Esophagus mucosa (tissue), 1 donor: Measurements from ENCODE around the gene OS9. TPM values are rescaled to one million over a fixed set of nuclear protein-coding genes. Genes with fewer than 3 reads are reported as not detected.

Experiments used
- ATAC-seq: fragments of 200-7000 bp; cut with Tn5 transposase; one replicate; pipeline ENCODE4 v1.9.1; 2020
- total RNA-seq: library from RNA; stranded (reverse); gene quantifications from one replicate; pipeline ENCODE4 v1.2.4, GENCODE V29; 2023
- donor health status: DM: yes; HTN: yes; CAD: no.

OS9 gene
- total RNA-seq, 1 donor from 2014 or later: 156 TPM

DNA sequence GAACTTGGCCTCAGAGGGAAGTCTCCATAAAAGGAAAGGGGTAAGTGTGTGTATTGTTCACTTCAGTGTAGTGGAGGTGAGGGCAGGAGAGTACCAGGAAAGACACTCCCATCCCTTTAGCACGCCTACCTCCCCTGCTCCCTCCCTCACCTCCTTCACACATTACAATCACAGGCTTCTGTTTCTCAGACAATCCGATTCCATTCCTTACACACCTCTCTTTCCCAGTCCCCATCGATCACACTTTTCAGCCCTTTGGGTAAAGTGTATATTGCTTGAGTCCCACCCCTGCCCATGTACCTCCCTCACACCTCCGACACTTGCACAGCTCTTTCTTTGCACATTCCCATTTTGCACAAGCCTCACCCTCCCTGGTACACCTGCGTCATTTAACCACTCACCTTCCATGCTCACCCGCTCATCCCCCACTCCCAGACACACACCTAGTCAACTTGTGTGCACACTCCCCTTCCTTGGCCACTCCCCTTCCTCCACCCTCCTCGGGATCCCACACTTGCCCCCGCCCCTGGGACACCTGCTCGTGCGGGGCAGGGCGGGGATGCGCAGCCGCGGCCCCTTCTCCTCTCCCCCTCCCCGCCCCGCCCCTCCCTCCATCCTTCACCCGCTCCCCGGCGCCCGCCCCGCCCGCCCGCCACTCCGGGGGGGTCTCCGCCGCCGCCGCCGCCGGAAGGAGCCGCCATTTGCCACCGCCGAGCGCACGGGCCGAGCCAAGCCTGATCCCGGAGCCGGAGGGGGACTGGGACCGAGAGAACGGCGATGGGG lies 60.7 kb downstream of the OS9 start, which contains the start of gene MARCHF9:
MARCHF9 (plus strand) TSS at position 693 of the 783 bp plus-strand sequence. CDS start 426 bp downstream, outside the sequence.
- ATAC-seq: peak; percentile 63

DNA sequence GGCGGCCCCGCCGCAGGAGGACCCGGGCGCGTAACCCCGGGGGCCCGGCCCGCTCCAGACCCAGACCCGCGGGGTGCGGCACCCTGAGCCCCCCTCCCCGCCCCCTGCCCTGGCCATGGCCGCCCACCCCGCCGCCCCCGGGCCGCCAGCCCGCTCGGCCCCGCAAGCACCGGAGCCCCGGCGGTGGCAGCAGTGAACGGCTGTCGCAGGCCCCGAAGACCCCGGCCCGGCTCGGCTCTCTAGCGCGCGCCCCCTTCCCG lies 61.2 kb downstream of the OS9 start:
- no peak for ATAC-seq

DNA sequence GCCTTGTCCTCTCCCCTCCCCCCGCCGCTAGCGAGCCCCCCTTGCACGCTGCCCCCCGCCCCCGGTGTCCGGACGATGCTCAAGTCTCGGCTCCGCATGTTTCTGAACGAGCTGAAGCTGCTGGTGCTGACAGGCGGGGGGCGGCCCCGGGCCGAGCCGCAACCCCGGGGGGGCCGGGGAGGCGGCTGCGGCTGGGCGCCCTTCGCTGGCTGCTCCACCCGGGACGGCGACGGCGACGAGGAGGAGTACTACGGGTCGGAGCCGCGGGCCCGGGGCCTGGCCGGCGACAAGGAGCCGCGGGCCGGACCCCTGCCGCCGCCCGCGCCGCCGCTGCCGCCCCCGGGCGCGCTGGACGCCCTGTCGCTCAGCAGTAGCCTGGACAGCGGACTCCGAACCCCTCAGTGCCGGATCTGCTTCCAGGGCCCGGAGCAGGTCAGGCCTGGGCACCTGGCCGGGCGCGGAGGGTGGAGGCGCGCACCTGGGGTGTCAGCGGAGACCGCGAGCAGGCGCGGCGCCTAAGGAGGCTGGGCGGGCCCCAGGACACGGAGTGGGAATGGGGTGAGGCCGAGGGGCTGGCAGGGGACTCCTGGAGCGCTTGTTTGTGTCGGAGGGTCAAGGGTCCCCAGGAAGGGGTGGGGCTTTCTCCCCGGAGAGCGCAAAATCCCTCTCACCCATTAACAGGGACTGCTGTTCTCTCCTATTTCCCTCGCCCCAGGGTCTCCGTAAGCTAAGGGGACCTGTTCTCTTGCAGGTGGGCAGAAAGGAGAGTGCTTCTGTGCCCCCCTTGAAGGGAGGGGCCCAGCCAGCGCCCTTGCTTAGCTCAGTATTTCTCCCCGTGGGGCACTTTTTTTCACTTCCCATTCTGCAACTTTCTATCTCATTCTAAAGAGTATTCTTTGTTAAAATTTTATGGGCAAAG lies 61.8 kb downstream of the OS9 start:
- no peak for ATAC-seq

DNA sequence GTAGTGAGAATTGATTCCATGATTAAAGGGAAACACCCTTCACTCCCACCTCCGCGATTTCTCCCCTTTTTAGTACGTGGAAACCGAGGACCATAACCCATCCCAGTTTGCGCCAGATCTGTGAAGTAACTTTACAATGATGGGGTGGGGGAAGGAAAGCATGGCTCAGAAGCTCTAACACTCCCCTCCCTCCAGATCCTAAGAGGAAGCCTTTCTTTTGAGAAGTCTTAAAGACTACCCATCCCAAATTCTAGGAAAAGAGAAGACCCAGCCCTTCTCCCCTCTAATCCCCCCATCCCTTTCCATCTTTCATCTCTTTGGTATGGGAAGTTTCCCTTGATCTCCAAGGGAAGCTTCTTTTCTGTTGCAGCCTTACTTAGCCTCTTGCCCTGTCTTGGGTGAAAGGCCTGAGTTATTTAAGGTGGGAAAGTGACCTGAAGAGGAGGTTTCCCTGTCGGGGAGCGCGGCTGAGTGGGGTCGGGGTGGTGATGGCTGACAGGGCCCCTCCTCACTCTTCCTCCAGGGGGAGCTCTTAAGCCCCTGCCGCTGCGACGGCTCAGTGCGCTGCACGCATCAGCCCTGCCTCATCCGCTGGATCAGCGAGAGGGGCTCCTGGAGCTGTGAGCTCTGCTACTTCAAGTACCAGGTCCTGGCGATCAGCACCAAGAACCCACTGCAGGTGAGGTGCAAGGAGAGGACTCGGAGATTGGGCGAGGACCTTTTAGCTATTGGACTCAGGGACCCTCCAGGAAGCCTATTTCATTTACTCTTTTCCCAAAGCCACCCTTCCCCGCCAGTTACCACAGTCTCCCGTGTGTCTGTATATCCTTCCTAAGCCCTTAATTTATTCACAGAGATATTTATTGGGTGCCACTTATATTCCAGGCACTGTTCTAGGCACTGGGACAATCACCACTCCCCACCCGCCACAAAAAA lies 62.7 kb downstream of the OS9 start:
- no peak for ATAC-seq

DNA sequence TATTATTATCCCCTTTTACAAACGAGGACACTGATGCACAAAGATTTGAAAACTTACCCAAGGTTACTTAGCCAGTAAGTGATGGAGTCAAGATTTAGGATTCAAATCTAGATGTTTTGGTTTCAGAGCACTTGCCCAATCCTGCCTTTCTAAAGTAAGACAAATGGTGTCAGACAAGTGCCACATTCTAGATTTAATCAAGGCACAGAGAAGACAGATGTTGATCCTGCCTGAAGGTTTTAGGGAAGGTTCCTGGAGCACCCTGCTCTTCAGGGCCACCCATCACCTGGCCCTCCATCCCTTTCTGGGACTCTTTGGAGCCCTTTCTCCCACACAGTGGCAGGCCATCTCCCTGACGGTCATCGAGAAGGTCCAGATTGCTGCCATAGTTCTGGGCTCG lies 63.8 kb downstream of the OS9 start:
- no peak for ATAC-seq

DNA sequence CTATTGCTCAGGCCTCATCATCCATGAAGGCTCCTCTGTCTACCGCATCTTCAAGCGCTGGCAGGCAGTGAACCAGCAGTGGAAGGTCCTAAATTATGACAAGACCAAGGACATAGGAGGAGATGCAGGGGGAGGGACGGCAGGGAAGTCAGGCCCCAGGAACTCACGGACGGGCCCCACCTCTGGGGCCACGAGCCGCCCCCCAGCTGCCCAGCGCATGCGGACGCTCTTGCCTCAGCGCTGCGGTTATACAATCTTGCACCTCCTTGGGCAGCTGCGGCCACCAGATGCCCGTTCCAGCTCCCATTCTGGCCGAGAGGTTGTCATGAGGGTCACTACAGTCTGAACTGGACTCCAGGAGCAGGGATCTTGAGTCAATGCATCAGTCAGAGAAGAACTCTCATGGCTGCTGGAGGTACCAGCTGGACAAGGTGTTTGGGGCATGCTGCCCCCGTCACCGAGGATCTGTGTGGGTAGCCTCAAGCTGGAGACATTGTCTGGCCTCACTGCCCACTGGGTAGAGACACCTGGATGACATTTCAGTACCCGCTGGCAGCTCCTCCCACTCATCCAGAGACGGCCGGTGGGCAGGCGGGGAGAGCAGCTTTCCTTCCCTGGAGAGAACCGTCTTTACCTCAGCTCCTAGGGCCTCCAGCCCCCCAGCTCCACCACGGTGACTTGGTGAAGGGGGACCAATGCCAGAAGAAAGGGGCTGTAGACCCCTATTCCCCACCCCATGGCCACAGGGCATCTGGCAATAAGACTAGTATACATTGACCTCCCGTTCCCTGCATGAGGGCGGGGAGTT lies 64.8 kb downstream of the OS9 start:
- ATAC-seq: no peak

DNA sequence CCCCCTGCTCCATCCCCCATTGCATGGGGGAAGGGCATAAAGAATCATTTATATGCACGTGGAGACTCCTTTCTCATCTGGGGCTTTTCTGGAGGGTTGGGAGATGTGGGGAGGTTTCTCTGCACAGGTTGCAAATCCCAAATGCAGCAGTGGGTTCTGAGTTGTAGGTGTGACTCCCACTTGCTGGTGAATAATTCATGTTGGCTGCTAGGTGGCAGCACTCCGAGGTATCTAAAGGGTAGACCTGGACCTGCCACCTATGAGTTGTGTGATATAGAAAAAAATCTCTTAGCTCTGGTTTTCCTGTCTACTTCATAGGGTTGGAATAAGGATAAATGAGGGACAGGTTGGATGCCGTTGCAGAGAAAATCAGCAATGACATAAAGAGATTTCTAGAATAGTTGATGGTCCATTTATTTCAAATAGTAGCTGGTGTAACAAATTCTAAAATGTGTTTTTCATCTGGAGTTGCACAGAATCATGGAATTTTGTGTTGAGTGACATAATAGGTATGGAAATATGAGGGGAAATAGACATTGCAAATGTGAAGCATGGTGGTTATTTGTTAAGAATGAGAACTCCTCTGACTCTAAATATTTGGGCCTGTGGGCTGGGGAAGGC lies 65.5 kb downstream of the OS9 start:
- no peak for ATAC-seq

DNA sequence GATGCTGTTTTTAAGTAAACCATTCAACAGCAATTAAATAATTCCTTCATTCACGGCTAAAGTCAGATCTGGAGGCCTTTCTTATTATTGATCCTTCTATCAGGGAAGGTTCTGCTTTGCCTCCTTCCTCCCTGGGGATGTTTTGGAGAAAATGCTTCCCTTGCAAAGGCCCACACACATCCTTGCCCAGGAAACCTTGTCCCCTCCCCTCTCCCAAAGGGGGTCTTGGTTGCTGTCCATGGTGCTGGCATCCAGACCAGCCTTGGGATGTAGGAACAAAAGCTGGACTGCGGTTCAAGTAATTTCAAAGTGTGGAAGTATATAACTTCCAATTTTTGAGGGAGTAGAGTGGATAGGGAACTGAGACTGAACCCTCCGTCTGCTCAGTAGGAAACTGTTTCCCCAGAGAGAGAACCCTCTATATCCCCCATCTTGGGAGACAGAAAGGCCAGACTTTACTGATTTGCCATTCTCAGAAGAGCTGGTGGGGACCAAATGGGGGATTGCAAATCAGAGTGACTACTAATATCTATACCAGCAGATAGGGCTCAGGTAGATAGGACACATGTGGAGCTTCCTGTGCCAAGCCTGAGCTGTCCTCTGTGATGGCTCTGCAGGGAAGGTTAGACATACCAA lies 66.5 kb downstream of the OS9 start:
- no peak for ATAC-seq

DNA sequence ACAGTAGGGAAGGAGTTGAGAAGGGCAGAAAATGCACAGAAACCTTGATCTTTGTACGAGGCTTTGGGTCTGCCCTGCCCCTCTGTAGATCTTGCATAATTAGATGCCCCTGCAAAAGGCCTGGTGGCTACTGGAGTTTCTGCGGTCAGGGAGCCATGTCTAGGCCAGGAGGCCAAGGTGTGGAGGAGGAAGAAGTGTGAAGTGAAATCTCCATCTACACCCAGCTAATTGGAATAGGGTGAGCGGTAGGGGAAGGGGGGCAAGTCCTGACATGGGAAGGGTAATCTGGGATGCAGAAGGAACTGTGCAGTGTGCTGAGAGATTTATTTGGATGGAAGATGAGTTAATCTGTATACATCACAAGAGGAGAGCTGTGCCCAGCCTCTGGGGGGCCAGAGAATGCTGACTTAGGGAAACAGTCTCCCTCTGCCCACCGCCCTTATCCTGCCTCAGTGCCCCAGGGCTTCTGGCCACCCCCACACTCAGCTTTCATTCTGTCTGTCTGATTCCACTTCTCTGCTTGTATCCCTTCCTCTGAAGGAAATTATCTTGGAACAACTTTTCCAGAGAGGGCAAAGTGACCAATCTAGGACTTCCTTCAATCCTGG lies 67.6 kb downstream of the OS9 start:
- ATAC-seq: no peak

DNA sequence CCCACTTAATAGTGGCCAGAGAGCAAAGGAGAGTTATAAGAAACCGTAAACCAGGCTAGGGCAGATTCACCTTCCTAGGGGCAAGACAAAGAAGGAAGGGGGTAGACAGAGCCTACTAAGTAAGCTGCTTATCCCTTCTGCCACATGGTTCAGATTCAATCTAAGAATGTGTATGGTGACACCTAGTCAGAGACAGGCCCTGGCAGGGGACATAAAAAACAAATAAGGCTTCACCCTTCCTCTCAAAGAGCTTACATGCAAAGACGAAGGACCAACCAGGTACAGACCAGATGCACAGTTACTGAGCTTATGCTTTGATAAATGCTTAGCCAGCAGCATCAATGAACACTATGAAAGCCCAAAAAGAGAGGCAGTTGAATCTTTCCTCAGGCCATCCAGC lies 68.5 kb downstream of the OS9 start:
- no peak for ATAC-seq

DNA sequence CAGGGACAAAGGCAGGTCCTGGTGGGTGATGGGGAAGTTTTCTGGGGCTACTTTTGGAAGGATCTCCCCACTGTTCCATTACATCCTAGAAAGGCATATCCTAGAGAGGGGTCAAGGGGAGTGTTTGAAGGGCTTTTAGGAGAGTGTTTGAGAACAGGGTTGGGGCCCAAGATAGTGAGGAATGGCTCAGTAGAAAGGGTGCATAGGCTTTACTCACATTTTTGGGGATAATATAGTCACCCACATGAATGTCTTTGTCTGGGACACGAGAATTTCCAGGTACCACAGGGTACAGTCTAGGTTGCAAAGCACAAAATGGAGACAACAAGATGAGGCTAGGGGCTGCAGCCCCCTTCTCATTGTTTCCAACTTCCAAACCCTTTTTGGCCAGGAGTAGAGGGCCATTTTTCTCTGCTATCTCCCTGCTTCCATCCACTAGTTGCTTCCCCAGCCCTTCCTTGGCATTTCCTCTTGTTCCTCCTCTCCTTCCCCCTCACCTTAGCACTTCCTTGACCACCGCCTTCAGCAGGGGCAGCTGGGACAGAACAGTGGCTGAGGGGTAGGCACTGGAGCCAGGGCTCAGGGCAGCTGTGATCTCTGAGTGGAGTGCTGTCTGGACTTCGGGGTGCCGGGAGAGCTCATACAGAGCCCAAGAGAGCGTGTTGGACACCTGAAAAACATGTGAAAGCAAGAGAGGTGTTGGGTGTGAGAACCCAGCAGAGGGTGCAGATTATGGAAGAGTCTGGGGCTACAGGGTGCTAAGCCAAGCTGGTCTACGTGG lies 70.1 kb downstream of the OS9 start:
- ATAC-seq: no peak

DNA sequence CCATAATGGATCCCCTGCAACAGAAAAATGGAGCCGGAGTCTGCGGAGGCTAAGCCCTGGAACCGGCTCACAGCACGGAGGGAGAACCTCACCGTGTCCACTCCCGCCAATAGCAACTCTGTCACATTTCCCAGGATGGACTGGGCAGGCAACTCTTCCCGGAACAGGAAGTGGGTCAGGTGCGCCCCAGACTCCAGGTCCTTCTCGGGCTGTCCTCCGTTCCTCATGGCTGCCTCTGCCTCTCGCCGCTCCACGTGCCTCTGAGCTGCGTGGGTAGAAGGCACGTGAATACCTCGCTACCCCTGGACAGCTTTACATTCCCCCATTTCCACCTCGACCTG lies 70.7 kb downstream of the OS9 start:
- peak; percentile 5 for ATAC-seq

DNA sequence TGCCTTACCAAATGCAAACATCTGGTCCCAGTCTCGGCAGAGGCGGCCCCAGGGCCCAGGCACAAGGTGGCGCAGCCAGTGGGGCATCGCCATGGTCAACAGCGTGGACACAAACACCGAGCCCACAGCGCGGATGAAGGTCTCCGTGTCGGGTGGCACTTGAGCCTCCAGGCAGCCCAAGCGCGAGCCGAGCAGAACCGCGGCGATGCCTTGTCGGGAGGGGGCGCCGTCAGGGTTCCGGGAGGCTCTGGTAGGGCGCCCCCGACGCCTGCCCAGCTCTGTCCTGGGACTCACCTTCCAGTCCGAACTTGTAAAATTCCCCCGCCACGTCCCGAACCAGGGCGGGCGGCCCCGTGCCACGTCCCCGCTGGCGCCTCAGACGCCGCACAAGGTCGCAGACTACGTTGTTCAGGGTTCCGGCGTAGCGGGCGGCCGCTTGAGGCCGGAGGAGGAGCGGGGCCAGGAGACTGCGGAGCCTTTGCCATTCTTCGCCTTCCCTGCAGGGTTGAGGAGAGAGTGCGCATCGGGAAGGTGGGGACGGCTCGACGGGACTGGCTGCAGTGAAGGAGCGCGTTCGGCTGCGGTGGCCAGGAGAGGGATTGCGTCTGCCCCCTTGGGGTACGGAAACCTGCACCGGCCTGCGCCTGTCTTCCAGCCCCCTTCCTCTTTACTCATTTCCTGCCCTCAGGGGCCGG lies 71.2 kb downstream of the OS9 start:
- peak; percentile 60 for ATAC-seq

DNA sequence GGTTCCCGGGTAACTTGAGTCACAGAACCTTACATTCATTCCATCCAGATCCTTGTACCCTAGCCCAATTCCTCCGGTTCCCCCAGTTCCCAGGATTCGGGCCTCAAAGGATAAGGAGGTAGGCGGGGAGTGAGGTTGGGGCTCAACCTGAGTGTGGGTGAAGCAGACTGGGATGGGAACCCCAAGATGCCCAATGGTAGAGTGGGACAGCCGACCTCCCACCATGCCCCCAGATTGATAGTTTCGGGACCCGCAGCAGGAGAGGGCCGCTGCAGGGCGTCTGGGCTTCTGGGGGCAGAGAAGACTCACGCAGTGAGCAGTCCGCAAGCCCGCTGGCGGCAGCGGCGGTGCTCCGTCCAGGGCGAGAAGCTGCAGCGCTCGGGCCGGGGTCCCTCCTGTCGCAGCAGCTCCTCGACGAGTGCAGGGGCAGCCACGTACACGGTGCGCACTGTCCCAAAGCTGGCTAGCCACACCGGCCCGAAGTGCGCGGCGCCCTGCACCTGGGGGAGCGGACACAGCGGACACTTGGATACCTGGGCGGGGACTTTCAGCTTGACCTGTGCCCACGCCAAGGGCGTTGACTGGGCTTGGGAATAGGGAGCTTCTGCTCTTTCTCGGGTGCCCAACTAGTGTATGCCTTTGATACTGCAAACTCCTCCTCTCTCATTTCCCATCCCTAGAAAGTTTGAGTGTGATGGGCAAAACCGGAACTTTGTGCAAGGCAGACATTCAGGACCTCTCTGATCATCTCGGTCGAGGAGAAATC lies 71.9 kb downstream of the OS9 start:
- peak; percentile 21 for ATAC-seq

DNA sequence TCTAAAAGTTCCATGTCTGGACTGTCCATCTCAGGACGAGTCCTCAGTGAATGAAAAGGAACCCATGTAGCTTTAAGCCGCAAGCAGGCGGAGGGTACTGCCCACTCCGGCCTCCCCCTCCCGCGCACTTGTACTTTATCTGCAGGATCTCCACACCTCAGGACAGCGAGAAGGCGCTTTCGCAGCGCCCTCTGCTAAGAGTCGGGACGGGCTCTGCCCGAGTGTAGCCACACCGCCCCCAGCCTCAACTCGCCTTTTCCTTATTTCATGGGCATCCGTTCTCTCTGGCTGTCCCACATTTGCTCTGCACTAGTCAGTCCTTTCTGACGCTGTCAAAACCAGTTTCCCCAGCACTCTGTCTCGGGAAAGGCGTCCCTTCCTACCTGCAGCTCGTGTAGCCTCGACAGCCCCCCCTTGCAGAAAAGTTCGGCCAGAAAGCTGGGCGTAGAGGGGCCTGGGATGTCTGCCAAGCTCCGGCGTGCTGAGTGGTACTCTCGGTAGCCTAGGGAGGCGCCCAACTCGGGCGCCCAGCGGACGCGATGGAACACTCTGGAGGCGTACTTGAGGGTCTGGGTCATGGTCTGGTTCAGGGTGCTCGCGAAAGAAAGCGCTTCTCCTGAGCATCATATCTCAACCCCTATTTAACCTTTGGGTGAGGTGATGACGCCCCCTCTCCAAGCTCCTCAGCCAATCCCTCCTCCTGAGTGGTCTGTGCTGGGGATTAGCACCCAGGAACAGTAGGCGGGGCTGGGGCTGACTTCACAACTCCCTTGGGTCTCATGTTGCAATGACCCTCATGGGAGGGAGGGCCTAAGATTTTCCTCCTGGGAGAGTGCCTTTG lies 72.8 kb downstream of the OS9 start, which contains the start of gene CYP27B1:
CYP27B1 (minus strand) TSS at position 615 of the 841 bp plus-strand sequence; CDS start at position 578, 37 bp downstream.
- ATAC-seq: peak; percentile 3

DNA sequence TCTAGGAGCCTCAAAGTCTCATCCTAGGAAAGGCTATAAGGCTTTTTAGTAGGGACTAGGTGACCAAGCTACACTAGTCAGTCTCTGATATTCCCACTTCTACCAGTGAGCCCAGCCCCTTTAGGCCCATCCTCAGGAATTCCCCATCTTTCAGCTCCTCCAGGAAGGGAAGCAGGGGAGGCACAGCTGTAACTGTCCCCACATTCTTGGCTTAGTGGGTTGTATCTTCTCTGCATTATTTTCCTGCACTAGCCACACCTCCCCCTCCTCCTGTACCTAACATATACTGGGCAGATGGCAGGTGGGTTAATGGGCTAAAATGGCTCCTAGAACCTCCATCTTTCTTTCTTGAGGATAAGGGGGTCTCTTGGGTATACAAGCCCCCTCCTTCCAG lies 73.4 kb downstream of the OS9 start:
- ATAC-seq: no peak

DNA sequence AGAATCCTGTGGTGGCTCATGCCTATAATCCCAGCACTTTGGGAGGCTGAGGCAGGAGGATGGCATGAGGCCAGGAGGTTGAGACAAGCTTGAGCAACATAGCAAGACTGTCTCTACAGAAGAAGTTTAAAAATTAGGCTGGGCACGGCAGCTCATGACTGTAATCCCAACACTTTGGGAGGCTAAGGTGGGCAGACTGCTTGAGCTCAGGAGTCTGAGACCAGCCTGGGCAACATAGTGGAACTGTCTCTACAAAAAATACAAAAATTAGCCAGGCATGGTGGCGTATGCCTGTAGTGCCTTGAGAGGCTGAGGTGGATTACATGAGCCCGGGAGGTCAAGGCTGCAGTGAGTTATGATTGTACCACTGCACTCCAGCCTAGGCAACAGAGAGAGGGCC lies 73.9 kb downstream of the OS9 start:
- no peak for ATAC-seq
